ENCODE results near the gene UNC45A.
"Not testable (repeated sequence)": the region's sequence is repeated elsewhere in the genome, so short reads cannot be mapped to it uniquely, and the experiment has no call there.

The UNC45A gene

DNA sequence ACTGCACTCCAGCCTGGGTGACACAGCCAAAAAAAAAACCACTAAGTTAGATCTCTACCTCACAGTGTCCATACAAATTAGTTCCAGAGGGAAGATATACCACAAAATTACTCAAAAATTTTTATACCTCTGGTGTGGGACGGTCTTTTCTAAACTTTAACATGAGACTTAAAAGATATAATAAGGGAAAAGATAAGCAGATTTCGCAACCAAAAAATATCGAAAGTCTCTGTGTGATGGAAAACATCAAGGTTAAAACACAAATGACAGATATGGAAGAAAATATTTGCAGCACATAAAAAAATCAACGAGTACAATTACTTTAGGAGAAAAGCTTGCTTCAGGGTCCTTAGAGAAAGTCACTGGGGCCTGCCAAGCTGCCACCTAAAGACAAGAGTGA lies 13.2 kb upstream of the UNC45A start:
- DNase-seq (ENCODE audit: low read depth): no peak
- H3K4me3 ChIP-seq (replicated peaks; ENCODE audit: low read depth, low read length): no peak overlapping the region

DNA sequence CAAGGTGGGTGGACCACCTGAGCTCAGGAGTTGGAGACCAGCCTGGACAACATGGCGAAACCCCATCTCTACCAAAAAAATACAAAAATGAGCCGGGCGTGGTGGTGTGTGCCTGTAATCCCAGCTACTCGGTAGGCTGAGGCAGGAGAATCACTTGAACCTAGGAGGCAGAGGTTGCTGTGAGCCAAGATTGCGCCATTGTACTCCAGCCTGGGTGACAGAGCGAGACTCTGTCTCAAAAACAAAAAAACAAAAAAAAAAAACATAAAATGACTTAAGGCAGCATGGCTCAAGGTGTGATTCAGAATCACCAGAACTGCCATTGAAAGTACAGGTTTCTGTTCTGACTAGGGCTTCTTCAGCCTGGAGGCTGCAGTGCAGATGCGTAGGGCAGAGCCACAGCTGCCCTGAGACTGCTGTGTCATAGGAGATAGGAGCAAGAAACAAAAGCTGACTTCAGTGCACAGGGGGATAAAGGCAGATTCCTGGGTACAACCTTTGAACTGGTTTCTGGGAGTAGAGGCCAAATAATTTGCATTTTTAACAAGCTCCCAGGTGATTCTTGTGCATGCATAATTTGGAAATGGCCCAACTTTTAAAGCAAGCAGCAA lies 12.3 kb upstream of the UNC45A start:
- DNase-seq (ENCODE audit: low read depth); H3K4me3 ChIP-seq (replicated peaks; ENCODE audit: low read depth, low read length): not testable (repeated sequence)

More for the DNA sequence above, 13.2 kb upstream of the UNC45A start:
- TF ChIP-seq, protein P1, sequence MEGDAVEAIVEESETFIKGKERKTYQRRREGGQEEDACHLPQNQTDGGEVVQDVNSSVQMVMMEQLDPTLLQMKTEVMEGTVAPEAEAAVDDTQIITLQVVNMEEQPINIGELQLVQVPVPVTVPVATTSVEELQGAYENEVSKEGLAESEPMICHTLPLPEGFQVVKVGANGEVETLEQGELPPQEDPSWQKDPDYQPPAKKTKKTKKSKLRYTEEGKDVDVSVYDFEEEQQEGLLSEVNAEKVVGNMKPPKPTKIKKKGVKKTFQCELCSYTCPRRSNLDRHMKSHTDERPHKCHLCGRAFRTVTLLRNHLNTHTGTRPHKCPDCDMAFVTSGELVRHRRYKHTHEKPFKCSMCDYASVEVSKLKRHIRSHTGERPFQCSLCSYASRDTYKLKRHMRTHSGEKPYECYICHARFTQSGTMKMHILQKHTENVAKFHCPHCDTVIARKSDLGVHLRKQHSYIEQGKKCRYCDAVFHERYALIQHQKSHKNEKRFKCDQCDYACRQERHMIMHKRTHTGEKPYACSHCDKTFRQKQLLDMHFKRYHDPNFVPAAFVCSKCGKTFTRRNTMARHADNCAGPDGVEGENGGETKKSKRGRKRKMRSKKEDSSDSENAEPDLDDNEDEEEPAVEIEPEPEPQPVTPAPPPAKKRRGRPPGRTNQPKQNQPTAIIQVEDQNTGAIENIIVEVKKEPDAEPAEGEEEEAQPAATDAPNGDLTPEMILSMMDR (IDR thresholded peaks at IDR 0.05; ENCODE audit: low read length, missing control alignments): no peak

DNA sequence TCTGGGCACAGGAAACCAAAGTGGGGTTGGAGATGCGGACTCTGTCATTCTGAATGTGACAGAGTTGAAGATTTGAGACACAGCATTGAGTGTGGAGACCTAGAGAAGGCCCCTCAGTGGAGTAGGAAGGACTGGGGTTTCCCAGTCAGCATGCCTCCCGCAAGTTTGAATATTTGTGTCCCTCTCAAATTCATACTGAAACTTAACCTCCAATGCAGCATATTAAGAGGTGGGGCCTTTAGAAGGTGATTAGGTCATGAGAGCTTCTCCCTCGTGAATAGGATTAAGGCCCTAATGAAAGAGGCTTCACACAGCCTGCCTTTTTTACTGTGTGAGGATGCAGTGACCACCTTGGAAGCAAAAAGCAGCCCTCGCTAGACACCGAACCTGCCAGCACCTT lies 10.7 kb upstream of the UNC45A start:
- H3K4me3 ChIP-seq (replicated peaks; ENCODE audit: low read depth, low read length): no peak overlapping the region
- no peak for DNase-seq (ENCODE audit: low read depth)
- TF ChIP-seq, protein P1 (IDR thresholded peaks at IDR 0.05; ENCODE audit: low read length, missing control alignments): no peak

DNA sequence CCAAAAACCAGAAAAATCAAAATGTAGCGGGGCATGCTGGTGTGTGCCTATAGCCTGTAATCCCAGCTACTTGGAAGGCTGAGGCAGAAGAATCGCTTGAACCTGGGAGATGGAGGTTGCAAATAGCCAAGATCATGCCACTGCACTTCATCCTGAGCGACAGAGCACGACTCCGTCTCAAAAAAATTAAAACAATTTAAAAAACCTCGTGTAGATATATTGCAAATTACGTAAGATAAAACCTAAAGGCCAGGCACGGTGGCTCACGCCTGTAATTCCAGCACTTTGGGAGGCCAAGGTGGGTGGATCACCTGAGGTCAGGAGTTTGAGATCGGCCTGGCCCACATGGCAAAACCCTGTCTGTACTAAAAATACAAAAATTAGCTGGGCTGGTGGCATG lies 8.3 kb upstream of the UNC45A start:
- not testable (repeated sequence) for DNase-seq (ENCODE audit: low read depth); H3K4me3 ChIP-seq (replicated peaks; ENCODE audit: low read depth, low read length)

DNA sequence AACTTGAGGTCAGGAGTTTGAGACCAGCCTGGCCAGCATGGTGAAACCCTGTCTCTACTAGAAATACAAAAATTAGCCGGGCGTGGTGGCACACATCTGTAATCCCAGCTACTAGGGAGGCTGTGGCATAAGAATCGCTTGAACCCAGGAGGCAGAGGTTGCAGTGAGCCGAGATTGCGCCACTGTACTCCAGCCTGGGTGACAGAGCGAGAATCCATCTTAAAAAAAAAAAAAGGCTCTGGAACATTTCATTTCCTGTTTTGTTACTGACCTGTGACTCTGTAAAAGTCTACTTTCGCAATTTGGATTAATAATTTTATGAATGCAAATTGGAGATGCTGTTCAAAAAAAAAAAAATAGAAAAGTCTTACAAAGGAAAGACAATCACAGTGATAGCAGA lies 7.0 kb upstream of the UNC45A start:
- not testable (repeated sequence) for DNase-seq (ENCODE audit: low read depth); H3K4me3 ChIP-seq (replicated peaks; ENCODE audit: low read depth, low read length)

DNA sequence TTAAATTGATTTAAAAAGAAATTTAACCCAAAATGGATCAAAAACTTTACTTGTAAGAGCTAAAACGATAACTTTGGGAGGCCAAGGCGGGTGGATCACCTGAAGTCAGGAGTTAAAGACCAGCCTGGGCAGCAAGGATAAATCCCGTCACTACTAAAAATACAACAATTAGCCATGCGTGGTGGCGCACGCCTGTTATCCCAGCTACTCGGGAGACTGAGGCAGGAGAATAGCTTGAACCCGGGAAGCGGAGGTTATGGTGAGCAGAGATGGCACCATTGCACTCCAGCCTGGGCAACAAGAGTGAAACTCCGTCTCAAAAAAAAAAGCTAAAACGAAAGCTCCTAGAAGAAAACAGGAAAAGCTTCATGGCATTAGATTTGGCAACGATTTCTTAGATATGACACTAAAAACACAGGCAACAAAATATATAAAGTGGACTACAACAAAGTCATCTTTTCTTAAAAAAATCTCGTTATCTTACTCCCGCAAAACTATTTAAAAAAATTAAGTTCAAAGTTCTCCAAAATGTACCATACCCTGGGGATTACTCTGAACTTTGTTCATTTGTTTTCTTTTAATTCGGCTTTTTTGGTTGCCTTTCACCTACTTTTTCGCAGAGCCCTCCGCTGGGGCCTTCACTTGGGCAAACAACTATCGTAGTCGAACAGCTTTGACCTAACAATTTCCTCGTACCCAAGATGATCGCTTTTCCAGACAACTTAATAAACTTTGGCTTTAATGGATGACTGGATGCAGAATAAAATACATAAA lies 5.7 kb upstream of the UNC45A start:
- TF ChIP-seq, protein P1 (IDR thresholded peaks at IDR 0.05; ENCODE audit: low read length, missing control alignments): no peak
- H3K4me3 ChIP-seq (replicated peaks; ENCODE audit: low read depth, low read length): peak overlapping the region; percentile 64
- DNase-seq (ENCODE audit: low read depth): no peak

DNA sequence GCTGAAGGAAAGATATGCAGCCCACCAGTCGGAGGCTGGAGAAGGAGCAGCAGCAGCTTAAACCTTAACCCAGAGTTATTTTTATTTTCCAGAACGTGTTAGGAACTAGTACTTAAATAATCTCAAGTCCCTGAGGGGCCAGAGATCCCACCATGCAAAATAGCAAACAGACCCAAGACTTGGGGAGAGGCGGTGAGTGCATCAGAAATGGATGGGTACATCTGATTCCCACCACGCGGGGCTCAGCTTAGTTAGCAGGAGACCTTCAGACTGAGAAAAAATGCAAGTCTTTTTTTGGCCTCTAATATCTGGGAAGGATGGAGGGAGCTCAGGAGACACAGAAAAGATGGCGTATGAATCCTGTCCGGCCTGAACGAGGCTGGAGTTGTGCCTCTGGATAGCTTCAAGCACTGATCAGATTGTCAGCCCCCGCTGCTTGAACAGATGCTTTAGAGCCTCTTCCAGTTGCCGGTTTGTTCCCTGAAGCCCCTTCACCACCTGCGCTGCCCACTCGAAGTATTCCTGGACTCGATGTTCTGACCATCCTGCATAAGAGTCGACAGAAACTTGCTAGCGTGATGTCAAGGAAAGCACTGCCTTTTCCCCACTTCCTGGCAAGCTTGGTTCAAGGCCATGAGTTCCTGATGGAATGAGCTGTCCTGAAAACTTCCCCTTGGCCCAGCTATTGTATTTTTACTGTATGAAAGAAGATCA lies 4.1 kb upstream of the UNC45A start:
- no peak overlapping the region for H3K4me3 ChIP-seq (replicated peaks; ENCODE audit: low read depth, low read length)
- TF ChIP-seq, protein P1 (IDR thresholded peaks at IDR 0.05; ENCODE audit: low read length, missing control alignments): no peak
- DNase-seq (ENCODE audit: low read depth): no peak

DNA sequence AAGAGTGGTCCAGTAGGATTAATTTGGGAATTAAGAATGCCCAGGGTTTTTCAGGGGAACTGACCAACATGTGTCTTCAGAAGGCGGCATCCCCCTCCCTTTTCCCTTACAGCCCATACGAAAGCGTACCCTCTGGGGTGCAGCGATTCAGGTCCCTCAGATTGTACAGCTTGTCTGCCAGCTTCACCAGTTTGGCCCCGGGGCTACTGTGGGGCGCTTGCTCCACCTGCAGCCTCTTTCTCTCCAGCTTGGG lies 3.6 kb upstream of the UNC45A start:
- no peak for DNase-seq (ENCODE audit: low read depth)
- TF ChIP-seq, protein P1 (IDR thresholded peaks at IDR 0.05; ENCODE audit: low read length, missing control alignments): no peak
- peak overlapping the region; percentile 64 for H3K4me3 ChIP-seq (replicated peaks; ENCODE audit: low read depth, low read length)
